SU-DHL-6 (cell line): Measurements from ENCODE around the gene PSMF1.

Experiments used
- H2AFZ ChIP-seq: fragments of 200-600 bp; sonication (generic); 2 replicates; pipeline ENCODE4 v1.6.1; 2014; ENCODE audit warnings: low read depth, mild to moderate bottlenecking, moderate library complexity, mixed read lengths, antibody characterized with exemption, low read length; ENCODE audit not compliant: severe bottlenecking
- H3F3A ChIP-seq: fragments of 200-600 bp; shearing (Covaris generic); 2 replicates; pipeline ENCODE4 v1.6.0; 2016; ENCODE audit warnings: antibody characterized with exemption, mild to moderate bottlenecking; ENCODE audit not compliant: insufficient read depth
- H3K27ac ChIP-seq: fragments of 200-600 bp; sonication (generic); 2 replicates; pipeline ENCODE4 v1.5.1; 2016; ENCODE audit warnings: low read depth, mild to moderate bottlenecking, low read length, moderate library complexity, mixed read lengths
- H3K27me3 ChIP-seq: fragments of 200-600 bp; sonication (generic), shearing (Covaris generic); 2 replicates; pipeline ENCODE4 v1.6.0; 2014; ENCODE audit warnings: mild to moderate bottlenecking, low read length
- H3K36me3 ChIP-seq: fragments of 200-600 bp; sonication (generic); 2 replicates; pipeline ENCODE4 v1.6.1; 2014; ENCODE audit warnings: mild to moderate bottlenecking, low read length, mixed read lengths
- H3K4me2 ChIP-seq: fragments of 300-600, 200-600 bp; shearing (Covaris generic), sonication (generic); 2 replicates; pipeline ENCODE4 v1.6.0; 2014; ENCODE audit warnings: low read length, low read depth, mild to moderate bottlenecking; ENCODE audit not compliant: poor library complexity, severe bottlenecking
- H3K4me3 ChIP-seq: fragments of 200-600 bp; sonication (generic); 2 replicates; pipeline ENCODE4 v1.5.1; 2014; ENCODE audit warnings: antibody characterized with exemption, low read length, mild to moderate bottlenecking, mixed read lengths; ENCODE audit not compliant: insufficient read depth, poor library complexity, severe bottlenecking
- H3K79me2 ChIP-seq: fragments of 200-600 bp; sonication (generic); 2 replicates; pipeline ENCODE4 v1.6.1; 2014; ENCODE audit warnings: mild to moderate bottlenecking, low read length, moderate library complexity; ENCODE audit not compliant: insufficient read depth
- H3K9ac ChIP-seq: fragments of 200-600 bp; sonication (generic); 2 replicates; pipeline ENCODE4 v1.7.0; 2014; ENCODE audit warnings: mild to moderate bottlenecking, low read length
- H3K9me2 ChIP-seq: fragments of 200-600 bp; sonication (generic); replicated peaks from 2 replicates; pipeline ENCODE4 v1.6.1; 2014; ENCODE audit warnings: low read length; ENCODE audit not compliant: insufficient read depth
- H3K9me3 ChIP-seq: fragments of 200-600 bp; sonication (generic); 2 replicates; pipeline ENCODE4 v1.6.1; 2014; ENCODE audit warnings: low read length, mixed read lengths; ENCODE audit not compliant: insufficient read depth
- H4K20me1 ChIP-seq: fragments of 200-600 bp; sonication (generic); 2 replicates; pipeline ENCODE4 v1.6.1; 2014; ENCODE audit warnings: low read depth, mild to moderate bottlenecking, antibody characterized with exemption, low read length, moderate library complexity, mixed read lengths
- EZH2phosphoT487 ChIP-seq: fragments of 200-600 bp; sonication (generic), shearing (Covaris generic); conservative IDR thresholded peaks from 2 replicates; pipeline ENCODE4 v1.6.1; 2018; ENCODE audit warnings: mild to moderate bottlenecking, antibody characterized with exemption, low read length, moderate library complexity, mixed read lengths
- TF ChIP-seq, protein P1 (sequence below): fragments of 200-600 bp; sonication (generic); IDR thresholded peaks from one replicate; pipeline ENCODE4 v1.5.1; 2017; ENCODE audit warnings: antibody characterized with exemption, mild to moderate bottlenecking, low read length, moderate library complexity; ENCODE audit not compliant: insufficient read depth, poor library complexity, severe bottlenecking

PSMF1 gene

DNA sequence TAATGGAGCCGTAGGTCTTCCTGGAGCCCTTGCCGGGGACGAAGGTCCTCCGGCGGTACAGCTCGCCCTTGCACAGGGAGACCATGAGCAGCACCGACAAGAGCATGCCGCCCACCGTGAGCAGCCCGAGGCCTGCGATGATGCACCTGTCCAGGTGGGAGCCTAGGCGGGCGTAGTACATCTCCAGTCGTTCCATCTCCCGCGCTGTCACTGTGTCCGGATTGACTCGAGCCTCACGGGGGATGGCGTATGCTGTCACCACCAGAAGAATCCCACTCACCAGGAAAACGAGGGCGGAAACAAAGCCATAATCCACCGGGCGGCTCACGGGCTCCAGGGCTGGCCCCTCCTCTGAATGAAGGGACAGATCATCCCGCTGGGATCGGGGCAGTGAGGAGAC lies 62.5 kb downstream of the PSMF1 start:
- no peak overlapping the region for H3K4me3 ChIP-seq
- H3K9me2 ChIP-seq: no peaks in the 10 kb centered on the region
- no peaks in the 10 kb centered on the region for H3K79me2 ChIP-seq
- no peaks in the 10 kb centered on the region for H3K27me3 ChIP-seq
- H3K9ac ChIP-seq: no peak overlapping the region
- no peaks in the 10 kb centered on the region for H3F3A ChIP-seq
- no peaks in the 10 kb centered on the region for H3K36me3 ChIP-seq
- no peak overlapping the region for H2AFZ ChIP-seq
- TF ChIP-seq, protein P1, sequence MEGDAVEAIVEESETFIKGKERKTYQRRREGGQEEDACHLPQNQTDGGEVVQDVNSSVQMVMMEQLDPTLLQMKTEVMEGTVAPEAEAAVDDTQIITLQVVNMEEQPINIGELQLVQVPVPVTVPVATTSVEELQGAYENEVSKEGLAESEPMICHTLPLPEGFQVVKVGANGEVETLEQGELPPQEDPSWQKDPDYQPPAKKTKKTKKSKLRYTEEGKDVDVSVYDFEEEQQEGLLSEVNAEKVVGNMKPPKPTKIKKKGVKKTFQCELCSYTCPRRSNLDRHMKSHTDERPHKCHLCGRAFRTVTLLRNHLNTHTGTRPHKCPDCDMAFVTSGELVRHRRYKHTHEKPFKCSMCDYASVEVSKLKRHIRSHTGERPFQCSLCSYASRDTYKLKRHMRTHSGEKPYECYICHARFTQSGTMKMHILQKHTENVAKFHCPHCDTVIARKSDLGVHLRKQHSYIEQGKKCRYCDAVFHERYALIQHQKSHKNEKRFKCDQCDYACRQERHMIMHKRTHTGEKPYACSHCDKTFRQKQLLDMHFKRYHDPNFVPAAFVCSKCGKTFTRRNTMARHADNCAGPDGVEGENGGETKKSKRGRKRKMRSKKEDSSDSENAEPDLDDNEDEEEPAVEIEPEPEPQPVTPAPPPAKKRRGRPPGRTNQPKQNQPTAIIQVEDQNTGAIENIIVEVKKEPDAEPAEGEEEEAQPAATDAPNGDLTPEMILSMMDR: no peak
- TF ChIP-seq EZH2phosphoT487: no peak
- H3K27ac ChIP-seq: no peak overlapping the region
- H4K20me1 ChIP-seq: no peaks in the 10 kb centered on the region
- no peaks in the 10 kb centered on the region for H3K9me3 ChIP-seq
- no peak overlapping the region for H3K4me2 ChIP-seq

DNA sequence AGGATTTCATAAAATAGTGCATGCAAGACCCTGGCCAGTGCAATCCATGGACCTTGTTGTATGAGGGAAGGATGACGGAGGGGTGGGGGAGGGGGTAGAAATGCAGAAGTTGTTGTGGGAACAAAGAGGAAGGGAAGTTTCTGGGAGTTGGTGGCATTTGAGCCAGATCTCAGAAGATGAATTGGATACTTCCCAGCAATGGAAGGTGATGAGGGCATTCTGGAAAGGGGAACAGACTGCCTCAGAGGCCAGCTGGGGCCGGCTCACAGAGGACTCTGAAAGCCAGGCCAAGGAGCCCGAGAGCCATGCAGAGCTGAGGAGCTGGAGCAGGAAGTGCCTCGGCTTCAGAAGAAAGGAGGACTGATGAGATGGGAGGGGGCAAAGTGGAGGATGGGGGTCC lies 63.7 kb downstream of the PSMF1 start:
- Histone ChIP-seq H3F3A (no peaks in the 10 kb centered on the region), H3K9me2 (no peaks in the 10 kb centered on the region), H3K79me2 (no peaks in the 10 kb centered on the region), H3K27me3 (no peaks in the 10 kb centered on the region), H3K27ac (no peak overlapping the region), H3K9me3 (no peaks in the 10 kb centered on the region), H3K36me3 (no peaks in the 10 kb centered on the region), H3K4me3 (no peak overlapping the region), H4K20me1 (no peaks in the 10 kb centered on the region), H3K9ac (no peak overlapping the region), H3K4me2 (no peak overlapping the region), H2AFZ (no peak overlapping the region)
- no peak for TF ChIP-seq EZH2phosphoT487
- TF ChIP-seq, protein P1: no peak

DNA sequence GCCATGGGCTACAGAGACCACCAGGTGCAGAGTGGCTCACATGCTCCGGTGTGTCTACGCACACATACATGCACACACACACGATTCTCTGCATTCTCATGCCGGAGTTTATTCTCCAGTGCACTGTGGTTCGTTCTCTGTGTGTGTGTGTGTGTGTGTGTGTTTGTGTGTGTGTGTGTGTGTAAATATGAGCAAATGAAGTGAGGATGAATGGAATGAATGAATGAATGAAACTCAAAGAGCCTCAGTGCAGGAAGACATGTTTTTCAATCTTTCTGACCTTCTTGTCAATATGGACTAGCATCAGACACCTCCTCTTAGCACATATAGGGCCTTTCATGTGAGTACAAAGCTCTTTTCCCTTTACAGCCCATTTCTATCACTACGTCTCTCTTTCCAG lies 64.8 kb downstream of the PSMF1 start:
- H3K27ac ChIP-seq: no peak overlapping the region
- no peak overlapping the region for H3K4me3 ChIP-seq
- H3K4me2 ChIP-seq: no peak overlapping the region
- H3F3A ChIP-seq: no peaks in the 10 kb centered on the region
- H3K9ac ChIP-seq: no peak overlapping the region
- H4K20me1 ChIP-seq: no peaks in the 10 kb centered on the region
- no peaks in the 10 kb centered on the region for H3K36me3 ChIP-seq
- TF ChIP-seq, protein P1: no peak
- TF ChIP-seq EZH2phosphoT487: no peak
- no peaks in the 10 kb centered on the region for H3K9me2 ChIP-seq
- H2AFZ ChIP-seq: no peak overlapping the region
- H3K79me2 ChIP-seq: no peaks in the 10 kb centered on the region
- H3K27me3 ChIP-seq: no peaks in the 10 kb centered on the region
- no peaks in the 10 kb centered on the region for H3K9me3 ChIP-seq

DNA sequence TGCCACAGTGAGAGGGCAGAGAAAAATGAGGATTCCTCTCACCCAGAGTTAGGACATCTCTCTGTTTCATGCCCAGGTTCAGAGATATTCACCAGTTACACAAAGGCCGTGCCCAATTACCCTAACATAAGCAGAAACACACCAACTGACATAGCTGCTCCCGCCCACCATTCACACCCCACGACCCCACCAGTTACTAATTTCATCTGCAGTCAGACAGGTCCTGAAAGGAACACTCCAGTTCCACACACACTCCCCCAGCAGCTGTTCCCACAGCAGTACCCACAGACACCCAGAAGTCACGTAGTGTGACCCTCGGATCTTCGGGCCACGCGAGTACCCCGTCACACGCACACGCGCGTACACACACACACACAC lies 65.8 kb downstream of the PSMF1 start:
- H3K4me2 ChIP-seq: no peak overlapping the region
- no peak overlapping the region for H2AFZ ChIP-seq

More for the DNA sequence above, 65.8 kb downstream of the PSMF1 start:
- TF ChIP-seq, protein P1: no peak
- no peak for TF ChIP-seq EZH2phosphoT487
- Histone ChIP-seq H3K27me3 (no peaks in the 10 kb centered on the region), H3K36me3 (no peaks in the 10 kb centered on the region), H3K9me3 (no peaks in the 10 kb centered on the region), H3F3A (no peaks in the 10 kb centered on the region), H3K9ac (no peak overlapping the region), H3K79me2 (no peaks in the 10 kb centered on the region), H4K20me1 (no peaks in the 10 kb centered on the region), H3K27ac (no peak overlapping the region), H3K4me3 (no peak overlapping the region), H3K9me2 (no peaks in the 10 kb centered on the region)
